ENCODE measurements around the gene CRISPLD2.

DNA sequence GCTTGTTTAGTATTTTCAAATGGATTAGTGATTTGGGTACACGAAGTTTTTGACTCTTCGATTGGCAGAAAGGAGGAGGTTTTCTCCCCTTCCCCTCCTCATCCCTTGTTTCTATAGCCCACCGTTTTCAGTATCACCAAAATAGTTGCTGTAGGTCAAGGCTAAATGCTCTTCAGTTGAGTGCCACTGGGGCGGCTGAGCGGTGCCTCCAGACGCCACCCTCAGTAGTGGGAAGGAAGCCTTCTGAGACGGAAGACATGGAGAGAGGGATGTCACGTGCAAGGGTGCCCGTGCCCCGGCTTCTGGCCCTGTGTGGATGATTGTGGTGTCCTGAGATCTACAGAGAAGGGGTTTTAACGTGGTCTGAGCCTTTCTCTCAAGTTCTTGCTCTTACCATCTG is 39.7 kb upstream of the CRISPLD2 start:
- TF ChIP-seq, protein P1, sequence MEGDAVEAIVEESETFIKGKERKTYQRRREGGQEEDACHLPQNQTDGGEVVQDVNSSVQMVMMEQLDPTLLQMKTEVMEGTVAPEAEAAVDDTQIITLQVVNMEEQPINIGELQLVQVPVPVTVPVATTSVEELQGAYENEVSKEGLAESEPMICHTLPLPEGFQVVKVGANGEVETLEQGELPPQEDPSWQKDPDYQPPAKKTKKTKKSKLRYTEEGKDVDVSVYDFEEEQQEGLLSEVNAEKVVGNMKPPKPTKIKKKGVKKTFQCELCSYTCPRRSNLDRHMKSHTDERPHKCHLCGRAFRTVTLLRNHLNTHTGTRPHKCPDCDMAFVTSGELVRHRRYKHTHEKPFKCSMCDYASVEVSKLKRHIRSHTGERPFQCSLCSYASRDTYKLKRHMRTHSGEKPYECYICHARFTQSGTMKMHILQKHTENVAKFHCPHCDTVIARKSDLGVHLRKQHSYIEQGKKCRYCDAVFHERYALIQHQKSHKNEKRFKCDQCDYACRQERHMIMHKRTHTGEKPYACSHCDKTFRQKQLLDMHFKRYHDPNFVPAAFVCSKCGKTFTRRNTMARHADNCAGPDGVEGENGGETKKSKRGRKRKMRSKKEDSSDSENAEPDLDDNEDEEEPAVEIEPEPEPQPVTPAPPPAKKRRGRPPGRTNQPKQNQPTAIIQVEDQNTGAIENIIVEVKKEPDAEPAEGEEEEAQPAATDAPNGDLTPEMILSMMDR (conservative IDR thresholded peaks at IDR 0.05; ENCODE audit: low read length): no peak
- TF ChIP-seq EZH2phosphoT487 (IDR thresholded peaks at IDR 0.05; ENCODE audit: borderline replicate concordance, low read depth, low read length): no peak

Data from OCI-LY7 (cell line).